ENCODE measurements around the gene SCN2B.

SCN2B gene

GRCh38 chr11:118154641-118155040, 21.8 kb downstream of the SCN2B start:
- in situ Hi-C loops (cut with MboI; ENCODE audit: low sequenced_read_pairs), result no loop called here

GRCh38 chr11:118153976-118154375, 22.5 kb downstream of the SCN2B start:
- in situ Hi-C loops (cut with MboI; ENCODE audit: low sequenced_read_pairs), result no loop called here

GRCh38 chr11:118153516-118153915, 22.9 kb downstream of the SCN2B start:
- in situ Hi-C loops (cut with MboI; ENCODE audit: low sequenced_read_pairs), result no loop called here

GRCh38 chr11:118152552-118153471, 23.6 kb downstream of the SCN2B start, which contains the start of gene SCN4B:
TSS of gene SCN4B (minus strand) at chr11:118152823. CDS start at chr11:118152673, 150 bp downstream.
- in situ Hi-C loops (cut with MboI; ENCODE audit: low sequenced_read_pairs), result no loop called here

- in situ Hi-C loops (cut with MboI; ENCODE audit: low sequenced_read_pairs), result no loop called here
Observed at GRCh38 chr11:118152020-118152551, 24.4 kb downstream of the SCN2B start.

- in situ Hi-C loops (cut with MboI; ENCODE audit: low sequenced_read_pairs), result no loop called here
Observed at GRCh38 chr11:118151431-118151830, 25.0 kb downstream of the SCN2B start.

GRCh38 chr11:118149493-118149892, 26.9 kb downstream of the SCN2B start:
- in situ Hi-C loops (cut with MboI; ENCODE audit: low sequenced_read_pairs), result no loop called here

GRCh38 chr11:118148856-118149255, 27.6 kb downstream of the SCN2B start:
- in situ Hi-C loops (cut with MboI; ENCODE audit: low sequenced_read_pairs), result no loop called here

- in situ Hi-C loops (cut with MboI; ENCODE audit: low sequenced_read_pairs), result no loop called here
Observed at GRCh38 chr11:118148240-118148639, 28.2 kb downstream of the SCN2B start.

GRCh38 chr11:118147502-118147901, 28.9 kb downstream of the SCN2B start:
- in situ Hi-C loops (cut with MboI; ENCODE audit: low sequenced_read_pairs), result no loop called here

- in situ Hi-C loops (cut with MboI; ENCODE audit: low sequenced_read_pairs), result no loop called here
Observed at GRCh38 chr11:118146554-118146953, 29.9 kb downstream of the SCN2B start.

- in situ Hi-C loops (cut with MboI; ENCODE audit: low sequenced_read_pairs), result no loop called here
Observed at GRCh38 chr11:118145285-118146227, 30.9 kb downstream of the SCN2B start.

- in situ Hi-C loops (cut with MboI; ENCODE audit: low sequenced_read_pairs), result no loop called here
Observed at GRCh38 chr11:118144301-118145268, 31.9 kb downstream of the SCN2B start.

- in situ Hi-C loops (cut with MboI; ENCODE audit: low sequenced_read_pairs), result no loop called here
Observed at GRCh38 chr11:118143661-118144185, 32.7 kb downstream of the SCN2B start.

- in situ Hi-C loops (cut with MboI; ENCODE audit: low sequenced_read_pairs), result no loop called here
Observed at GRCh38 chr11:118142809-118143208, 33.6 kb downstream of the SCN2B start.

- in situ Hi-C loops (cut with MboI; ENCODE audit: low sequenced_read_pairs), result no loop called here
Observed at GRCh38 chr11:118142081-118142480, 34.4 kb downstream of the SCN2B start.

- in situ Hi-C loops (cut with MboI; ENCODE audit: low sequenced_read_pairs), result no loop called here
Observed at GRCh38 chr11:118139578-118139977, 36.9 kb downstream of the SCN2B start.

GRCh38 chr11:118138839-118139420, 37.5 kb downstream of the SCN2B start:
- in situ Hi-C loops (cut with MboI; ENCODE audit: low sequenced_read_pairs), result no loop called here

- in situ Hi-C loops (cut with MboI; ENCODE audit: low sequenced_read_pairs), result no loop called here
Observed at GRCh38 chr11:118136801-118137200, 39.6 kb downstream of the SCN2B start.
